GM19238 (cell line): Measurements from ENCODE around the gene AGBL5.
"Not testable (repeated sequence)": the region's sequence is repeated elsewhere in the genome, so short reads cannot be mapped to it uniquely, and the experiment has no call there.

Experiments
- DNase-seq: peaks from one replicate; pipeline ENCODE4 v3.0.0; 2011; ENCODE audit warnings: low spot score; ENCODE audit not compliant: insufficient read length

The AGBL5 gene

DNA sequence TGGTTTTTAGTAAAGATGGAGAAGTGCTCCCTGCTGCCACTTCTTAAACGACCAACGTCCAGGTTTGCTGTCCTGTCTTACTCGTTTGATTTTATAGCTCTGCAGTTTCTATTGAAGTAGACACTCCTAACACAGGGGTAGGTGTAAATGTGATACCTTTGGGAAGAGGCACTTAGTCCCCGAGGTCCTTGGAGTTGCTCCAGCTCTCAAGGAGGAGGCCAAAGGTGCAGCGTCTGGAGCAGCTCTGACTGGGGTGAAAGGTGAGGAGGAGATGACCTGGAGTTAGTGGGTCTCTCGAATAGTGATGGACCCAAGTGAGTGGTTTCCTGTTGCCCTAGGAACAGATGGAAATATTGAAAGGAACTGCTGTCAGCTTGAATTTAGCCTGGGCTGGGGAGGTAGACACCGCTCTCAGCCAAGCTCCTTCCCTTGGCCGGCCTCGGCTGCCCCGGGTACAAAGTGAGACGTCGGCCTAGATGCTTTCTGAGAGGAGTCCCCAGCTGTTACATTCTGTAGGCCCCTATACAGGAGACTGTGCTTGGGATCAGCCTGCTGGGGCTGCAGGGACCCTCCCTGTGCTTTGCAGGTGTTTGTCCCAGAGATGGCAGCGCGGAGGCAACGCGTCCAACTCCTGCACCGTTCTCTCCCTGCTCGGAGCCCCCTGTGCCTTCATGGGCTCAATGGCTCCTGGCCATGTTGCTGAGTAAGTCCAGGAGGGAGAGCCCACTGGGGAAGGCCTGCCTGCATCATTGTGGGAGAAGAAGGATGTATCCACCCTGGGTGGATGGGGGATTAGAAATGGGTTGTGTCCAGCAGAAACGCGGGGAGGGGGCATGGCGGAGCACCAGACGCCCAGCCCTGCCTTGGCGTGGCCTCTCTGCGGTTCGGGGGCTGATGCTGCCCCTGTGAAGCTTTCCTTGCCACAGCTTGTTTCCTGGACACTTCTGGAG, 40.6 kb downstream of the AGBL5 start:
- no peak for DNase-seq

DNA sequence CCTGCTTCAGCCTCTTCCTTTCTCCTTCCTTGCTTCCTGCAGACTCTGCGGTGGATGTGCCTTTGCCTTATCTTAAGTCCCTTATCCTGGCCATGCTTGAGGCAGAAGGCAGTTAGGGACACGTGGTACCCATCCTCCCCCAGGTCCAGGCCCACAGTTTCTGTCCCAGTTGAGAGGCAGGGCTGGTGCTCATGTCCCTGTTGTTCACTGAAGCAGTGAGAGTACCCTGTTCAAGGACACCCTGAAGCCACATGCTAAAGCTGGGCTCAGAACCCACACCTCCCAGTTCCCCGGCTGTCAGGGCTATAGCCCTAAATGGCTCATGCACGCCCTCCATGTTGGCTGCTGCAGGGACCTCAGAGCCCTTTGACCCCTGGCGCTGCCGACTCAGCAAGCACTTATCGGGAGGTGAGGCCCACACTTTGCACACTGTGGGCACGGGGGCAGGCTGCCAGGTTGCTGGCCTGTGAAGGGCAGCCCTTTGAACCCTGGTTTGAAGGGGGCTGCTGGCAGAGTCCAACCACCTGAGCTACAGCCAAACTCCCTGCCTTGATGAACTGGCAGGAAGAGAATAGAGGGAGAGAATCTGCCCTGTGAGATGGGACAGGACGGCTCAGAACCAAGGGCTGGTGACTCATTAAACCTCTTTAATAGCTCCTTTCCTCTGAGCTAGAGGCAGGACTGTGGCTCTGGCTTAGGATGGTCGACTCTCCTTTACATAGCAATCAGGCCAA, 41.4 kb downstream of the AGBL5 start:
- no peak for DNase-seq

DNA sequence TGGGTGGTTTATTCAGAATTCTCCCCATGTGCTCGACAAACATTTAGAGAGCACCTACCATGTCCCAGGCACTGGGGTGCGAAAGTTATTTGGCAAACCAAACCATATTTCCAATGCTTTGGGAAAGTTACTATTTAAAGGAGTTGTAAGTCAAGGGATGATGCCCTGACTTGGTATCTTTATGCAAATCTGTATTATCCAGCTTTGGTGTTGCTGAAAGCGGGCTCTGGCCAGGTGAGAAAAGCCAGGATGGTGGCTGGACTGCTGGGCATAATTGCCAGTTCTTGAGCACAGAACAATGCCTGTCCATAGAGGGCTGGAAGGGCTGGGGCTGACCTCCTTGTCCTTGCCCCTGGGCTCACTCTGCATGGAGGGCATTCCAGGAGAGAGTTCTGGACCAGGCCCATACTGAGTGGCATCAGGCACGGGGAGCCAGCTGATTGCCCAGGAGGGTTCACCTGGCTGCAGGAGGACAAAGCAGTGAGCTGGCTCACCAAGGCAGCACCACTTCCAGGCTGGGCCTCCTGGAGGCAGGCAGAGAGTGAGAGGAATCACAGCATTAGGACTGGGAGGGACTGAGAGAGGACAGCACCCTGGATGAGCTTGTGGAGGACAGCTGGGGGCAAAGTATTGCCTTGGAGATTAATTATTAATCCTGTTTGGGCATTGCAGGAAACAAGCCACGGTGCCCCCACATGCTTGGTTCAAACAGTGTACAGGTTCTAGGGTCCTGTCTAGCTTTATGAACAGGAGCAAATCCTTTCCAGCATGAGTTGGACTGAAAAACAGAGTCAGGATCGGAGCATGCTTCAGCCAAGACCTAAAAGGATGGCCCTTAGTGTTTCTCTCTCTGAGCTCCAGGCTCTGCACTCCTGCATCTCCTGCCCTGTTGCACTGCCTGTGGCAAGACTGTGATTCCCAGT, 42.2 kb downstream of the AGBL5 start:
- DNase-seq: no peak

DNA sequence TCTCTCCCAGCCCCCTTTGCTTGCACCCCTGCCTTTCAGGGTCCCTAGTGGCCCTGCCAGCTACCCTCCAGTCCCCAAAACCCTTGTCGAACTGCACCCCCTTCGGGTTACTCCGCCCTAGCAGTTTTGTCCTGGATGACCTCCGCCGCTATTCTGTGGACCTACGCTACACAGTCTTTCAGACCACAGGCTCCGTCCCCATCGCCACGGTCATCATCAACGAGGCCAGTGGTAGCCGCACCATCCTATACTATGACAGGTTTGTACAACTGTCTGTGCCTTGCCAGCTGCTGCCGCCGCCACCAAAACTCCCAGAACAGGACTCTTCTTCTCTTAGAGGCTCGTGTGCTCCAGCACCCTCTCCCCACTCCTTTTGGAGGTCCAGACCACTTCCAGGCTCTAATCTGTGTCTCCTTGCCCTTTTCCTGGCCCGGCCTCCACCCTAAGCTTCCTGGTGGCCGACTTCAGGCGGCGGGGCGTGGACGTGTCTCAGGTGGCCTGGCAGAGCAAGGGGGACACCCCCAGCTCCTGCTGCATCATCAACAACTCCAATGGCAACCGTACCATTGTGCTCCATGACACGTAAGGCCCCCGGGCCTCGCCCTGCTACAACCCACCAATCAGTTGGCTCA, 43.0 kb downstream of the AGBL5 start:
- no peak for DNase-seq

DNA sequence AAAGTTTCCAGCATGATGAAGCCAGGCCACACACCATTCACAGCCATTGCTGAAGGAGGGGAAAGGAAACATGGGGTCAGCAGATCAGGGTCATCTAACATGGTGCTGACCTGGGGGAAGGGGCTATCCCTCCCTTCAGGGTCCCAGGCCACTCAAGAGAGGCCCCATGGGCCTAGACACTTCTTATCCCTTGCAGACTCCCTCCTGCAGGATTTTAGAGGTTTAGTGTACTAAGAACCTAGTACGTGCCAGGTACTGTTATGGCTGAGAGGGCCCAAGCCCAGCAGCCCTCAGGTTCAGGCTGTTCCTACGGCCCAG, 43.9 kb downstream of the AGBL5 start:
- DNase-seq: no peak

DNA sequence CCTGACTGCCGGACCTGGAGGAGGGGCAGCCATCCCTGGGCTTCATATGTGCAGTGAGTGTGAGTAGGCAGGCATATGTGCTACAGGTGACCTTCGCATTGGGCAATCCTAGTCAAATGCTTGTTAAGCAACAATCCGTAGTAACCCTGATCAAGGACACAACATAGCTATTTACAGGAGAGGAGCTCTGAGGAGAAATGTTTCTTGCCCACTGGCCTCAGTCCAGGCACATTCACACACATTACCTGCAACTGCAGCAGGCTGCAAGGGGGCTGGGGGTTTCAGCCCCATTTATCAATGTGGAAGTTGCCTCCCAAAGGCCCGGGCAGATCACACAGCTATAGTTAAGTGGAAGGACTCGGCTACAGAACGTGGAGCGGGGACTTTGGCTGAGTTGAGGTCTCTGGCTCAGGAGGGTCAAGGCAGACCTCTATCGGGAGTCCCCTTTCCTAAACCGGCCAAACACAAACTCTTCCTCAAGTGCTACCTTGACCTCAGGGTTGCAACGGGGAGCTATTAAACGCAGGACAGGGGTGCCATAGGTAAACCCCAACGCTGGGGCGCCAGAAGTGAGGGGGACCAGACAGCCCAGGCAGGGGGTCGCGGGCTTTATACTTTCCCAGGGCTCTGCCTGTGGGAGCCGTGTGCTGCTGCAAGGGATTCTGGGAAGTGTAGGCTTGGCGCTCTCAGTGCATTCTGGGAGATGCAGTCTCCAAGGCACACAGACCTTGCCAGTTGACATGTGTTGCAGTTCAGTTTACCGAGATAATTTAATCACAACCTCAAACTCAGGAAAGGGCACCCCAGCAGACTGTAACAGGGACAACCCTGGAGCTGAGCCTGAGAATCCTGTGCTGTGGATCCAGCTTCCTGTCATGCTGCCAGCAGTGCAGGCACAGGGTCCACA, 44.5 kb downstream of the AGBL5 start:
- peak; percentile 70 for DNase-seq

DNA sequence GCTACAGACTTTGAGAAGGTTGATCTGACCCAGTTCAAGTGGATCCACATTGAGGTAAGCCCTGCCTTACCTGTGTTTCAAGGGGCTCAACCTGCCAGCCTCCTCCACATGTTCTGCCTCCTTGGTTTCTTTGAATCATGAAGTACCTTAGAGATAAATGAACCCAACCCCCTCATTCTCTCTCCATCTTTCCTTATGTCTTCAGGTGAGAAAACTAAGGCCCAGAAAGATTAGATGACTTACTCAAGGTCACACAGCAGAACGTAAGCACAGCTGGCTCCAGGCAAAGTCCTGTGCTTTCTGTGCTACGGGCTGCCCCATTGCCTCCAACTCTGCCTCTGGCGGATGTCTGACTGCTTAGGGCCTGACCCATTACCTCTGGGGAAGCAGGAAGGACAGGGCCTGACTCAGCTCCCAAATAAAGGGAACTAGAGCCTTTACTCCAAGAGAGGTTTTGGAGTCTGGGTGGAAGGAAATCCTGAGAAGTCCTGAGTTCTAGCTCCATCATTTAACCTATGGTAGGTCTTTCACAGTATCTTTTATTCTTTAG, 45.4 kb downstream of the AGBL5 start:
- DNase-seq: no peak

DNA sequence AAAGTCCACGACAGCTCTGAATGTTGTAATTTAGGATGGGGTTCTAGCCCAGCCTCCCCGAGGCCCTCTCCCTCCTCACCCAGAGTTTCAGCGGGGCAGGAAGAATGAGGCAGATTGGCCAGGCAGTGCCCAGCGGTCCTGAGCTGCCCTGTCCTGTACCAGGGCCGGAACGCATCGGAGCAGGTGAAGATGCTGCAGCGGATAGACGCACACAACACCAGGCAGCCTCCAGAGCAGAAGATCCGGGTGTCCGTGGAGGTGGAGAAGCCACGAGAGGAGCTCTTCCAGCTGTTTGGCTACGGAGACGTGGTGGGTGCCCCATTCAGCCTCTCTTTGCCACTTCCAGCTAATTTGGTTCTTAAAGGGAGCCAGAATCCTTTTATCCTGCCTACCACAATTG, 45.9 kb downstream of the AGBL5 start:
- no peak for DNase-seq

DNA sequence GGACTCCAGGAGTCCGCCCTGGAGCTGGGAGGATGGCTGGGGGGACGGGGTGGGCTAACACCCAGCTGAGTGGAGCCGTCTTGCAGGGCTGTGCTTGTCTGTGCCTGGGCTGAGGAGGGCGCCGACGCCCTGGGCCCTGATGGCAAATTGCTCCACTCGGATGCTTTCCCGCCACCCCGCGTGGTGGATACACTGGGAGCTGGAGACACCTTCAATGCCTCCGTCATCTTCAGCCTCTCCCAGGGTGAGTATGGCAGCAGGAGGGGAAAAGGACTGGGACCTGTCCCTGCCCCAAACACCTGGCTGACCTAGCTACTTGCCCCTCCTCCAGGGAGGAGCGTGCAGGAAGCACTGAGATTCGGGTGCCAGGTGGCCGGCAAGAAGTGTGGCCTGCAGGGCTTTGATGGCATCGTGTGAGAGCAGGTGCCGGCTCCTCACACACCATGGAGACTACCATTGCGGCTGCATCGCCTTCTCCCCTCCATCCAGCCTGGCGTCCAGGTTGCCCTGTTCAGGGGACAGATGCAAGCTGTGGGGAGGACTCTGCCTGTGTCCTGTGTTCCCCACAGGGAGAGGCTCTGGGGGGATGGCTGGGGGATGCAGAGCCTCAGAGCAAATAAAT, 48.0 kb downstream of the AGBL5 start:
- no peak for DNase-seq

DNA sequence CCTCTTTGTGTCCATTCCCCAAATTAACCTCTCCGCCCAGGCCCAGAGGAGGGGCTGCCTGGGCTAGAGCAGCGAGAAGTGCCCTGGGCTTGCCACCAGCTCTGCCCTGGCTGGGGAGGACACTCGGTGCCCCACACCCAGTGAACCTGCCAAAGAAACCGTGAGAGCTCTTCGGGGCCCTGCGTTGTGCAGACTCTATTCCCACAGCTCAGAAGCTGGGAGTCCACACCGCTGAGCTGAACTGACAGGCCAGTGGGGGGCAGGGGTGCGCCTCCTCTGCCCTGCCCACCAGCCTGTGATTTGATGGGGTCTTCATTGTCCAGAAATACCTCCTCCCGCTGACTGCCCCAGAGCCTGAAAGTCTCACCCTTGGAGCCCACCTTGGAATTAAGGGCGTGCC, 48.6 kb downstream of the AGBL5 start:
- no peak for DNase-seq

DNA sequence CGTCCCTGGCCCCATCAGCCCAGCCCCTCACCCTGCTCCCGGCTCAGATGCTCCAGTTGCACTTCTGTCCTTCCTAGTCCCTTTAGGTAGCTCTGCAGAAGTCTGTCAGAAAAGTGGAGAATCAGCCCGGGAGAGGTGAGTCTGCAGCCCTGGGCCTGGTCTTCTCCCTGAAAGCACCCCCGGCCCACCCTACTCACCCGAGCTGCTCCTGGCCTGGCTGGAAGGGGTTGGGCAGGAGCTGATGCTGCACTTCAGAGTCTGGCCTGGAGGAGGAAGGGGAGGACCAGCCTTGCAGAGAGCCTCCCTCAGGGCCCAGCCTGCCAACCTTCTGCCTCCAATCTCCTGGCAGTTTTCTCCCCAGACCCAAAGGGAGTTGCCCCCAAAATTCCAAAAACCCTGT, 50.9 kb downstream of the AGBL5 start:
- DNase-seq: no peak

DNA sequence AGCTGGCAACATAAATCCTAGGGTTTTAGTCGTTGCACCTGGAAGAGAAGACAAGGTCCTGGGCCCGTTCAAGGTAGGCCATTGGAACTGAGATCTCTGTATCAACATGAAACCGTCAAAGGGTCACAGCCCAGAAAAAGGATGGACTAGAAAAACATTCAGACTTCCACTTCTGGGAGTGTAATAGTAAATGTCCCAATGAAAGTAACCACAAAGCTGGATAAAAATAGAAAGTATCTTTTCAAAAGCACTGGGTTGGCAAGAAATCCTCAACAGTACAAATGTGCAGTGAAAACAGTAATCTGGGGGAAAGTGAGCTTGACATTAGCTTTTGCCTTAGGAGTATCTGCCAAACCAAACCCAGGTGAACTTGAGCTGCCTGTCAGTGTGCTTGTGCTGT, 54.5 kb downstream of the AGBL5 start:
- no peak for DNase-seq

DNA sequence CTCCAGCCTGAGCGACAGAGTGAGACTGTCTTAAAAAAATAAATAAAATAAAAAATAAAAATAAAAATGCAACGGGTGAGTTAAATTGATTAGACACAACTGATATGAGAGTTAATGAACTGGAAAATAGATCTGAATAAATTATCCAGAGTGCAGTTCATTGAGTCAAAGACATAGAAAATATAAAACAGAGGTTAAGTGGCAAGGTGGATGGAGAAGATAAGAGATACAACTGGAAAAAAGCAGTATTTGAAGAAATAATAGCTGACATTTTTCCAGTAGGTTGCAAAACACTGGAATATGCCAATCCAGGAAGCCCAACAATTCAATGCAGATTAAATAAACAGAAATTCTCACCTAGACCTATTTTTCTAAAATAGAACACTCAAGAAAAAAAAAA, 56.8 kb downstream of the AGBL5 start:
- no peak for DNase-seq

DNA sequence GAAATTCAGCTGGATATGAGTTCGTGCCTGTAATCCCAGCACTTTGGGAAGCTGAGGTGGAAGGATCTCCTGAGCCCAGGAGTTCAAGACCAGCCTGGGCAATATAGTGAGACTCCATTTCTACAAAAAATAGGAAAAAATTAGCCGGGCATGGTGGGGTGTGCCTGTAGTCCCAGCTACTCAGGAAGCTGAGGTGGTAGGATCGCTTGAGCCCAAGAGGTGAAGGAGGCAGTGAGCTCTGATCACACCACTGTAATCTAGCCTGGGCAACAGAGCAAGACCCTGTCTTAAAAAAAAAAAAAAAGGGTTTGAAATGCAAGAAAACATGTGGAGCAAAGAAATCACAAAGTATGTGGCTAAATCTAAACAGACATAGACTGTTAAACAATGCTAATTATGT, 57.6 kb downstream of the AGBL5 start:
- DNase-seq: no peak

DNA sequence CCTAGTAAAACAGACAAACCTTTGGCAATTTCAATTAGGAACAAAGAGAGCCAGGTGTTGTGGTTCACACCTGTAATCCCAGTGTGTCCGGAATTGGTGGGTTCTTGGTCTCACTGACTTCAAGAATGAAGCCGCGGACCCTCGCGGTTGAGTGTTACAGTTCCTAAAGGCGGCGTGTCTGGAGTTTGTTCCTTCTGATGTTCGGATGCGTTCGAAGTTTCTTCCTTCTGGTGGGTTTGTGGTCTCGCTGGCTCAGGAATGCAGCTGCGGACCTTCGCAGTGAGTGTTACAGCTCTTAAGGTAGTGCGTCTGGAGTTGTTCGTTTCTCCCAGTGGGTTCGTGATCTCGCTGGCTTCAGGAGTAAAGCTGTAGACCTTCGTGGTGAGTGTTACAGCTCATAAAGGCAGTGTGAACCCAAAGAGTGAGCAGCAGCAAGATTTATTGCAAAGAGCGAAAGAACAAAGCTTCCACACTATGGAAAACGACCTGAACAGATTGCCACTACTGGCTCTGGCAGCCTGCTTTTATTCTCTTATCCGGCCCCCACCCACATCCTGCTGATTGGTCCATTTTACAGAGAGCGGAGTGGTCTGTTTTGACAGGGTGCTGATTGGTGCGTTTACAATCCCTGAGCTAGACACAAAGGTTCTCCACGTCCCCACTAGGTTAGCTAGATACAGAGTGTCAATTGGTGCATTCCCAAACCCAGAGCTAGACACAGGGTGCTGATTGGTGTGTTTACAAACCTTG, 59.3 kb downstream of the AGBL5 start:
- not testable (repeated sequence) for DNase-seq

DNA sequence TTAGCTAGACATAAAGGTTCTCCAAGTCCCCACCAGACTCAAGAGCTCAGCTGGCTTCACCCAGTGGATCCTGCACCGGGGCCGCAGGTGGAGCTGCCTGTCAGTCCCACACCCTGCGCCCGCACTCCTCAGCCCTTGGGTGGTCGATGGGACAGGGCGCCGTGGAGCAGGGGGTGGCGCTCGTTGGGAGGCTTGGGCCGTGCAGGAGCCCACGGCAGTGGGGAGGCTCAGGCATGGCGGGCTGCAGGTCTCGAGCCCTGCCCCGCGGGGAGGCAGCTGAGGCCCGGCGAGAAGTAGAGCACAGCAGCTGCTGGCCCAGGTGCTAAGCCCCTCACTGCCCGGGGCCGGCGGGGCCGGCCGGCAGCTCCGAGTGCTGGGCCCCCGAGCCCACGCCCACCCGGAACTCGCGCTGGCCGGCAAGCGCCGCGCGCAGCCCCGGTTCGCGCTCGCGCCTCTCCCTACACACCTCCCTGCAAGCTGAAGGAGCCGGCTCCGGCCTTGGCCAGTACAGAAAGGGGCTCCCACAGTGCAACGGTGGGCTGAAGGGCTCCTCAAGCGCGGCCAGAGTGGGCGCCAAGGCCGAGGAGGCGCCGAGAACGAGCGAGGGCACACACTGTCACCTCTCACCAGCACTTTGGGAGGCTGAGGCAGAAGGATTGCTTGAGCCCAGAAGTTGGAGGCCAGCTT, 60.1 kb downstream of the AGBL5 start:
- DNase-seq: not testable (repeated sequence)

DNA sequence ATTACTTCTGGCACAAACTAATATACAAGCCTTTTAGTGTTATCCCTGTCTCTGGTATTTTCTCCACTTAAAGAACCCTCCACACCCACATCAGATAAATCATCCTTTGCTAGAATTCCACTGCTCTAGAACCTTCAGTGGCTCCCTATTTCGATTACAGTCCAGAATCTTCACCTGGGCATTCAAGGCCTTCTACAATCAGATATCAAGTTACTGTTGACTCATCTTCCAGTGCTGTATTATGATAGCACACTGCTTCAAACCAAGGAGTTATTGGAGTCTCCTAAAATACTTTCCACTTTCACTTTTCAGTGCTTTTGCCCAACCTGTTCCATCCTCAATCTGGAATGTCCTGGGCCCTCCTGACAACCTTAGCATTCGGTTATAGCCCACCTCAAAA, 64.1 kb downstream of the AGBL5 start:
- DNase-seq: no peak

DNA sequence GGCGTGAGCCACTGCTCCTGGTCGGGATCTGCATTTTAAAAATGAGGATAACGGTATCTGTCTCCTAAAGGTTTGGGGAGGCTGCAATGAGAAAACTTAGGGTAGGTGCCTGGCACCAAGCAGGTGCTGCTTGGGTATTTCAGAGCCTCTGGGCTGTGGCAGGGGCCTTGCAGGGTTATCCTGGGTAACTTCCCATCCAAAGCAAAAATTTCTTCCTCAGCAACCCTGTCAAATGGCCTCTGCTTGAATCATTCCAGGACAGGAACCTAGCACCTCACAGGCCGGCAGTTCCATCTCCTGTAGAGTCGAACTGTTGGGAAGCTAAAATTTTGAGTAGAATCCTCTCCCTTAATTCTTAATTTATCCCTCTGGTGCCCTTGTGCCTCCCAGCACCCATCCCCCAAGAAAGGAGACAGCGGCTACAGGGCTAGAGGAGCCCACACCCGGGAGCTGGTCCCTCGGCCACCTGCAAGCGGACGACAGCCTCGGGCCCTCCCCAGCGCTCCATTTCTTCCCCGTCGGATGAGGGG, 66.6 kb downstream of the AGBL5 start:
- DNase-seq: no peak
